Stimulated activated CD4-positive, alpha-beta T cell treated with anti-CD3 and anti-CD28 coated beads, TNF-alpha, amount 100 ng/mL, for 4 hours (primary cell): ENCODE results near the gene TTLL3.

ENCODE experiments used
- DNase-seq, 3 experiments: peaks; one replicate each; pipeline ENCODE4 v3.0.0-alpha.2; 2020; ENCODE audit warnings: low read depth in 3 of 3

The TTLL3 gene

GRCh38 chr3:9780910-9781309 is 29.2 kb upstream of the TTLL3 start:
- DNase-seq: no peak

- DNase-seq: no peak
Measured at GRCh38 chr3:9781551-9781950, 28.5 kb upstream of the TTLL3 start.

GRCh38 chr3:9781978-9782603 is 28.0 kb upstream of the TTLL3 start:
- DNase-seq: no peak

- DNase-seq: no peak
Measured at GRCh38 chr3:9782770-9783169, 27.3 kb upstream of the TTLL3 start.

- no peak for DNase-seq
Measured at GRCh38 chr3:9783954-9784353, 26.1 kb upstream of the TTLL3 start.

GRCh38 chr3:9784965-9785364 is 25.1 kb upstream of the TTLL3 start:
- no peak for DNase-seq

GRCh38 chr3:9785602-9786001 is 24.5 kb upstream of the TTLL3 start:
- DNase-seq: no peak

- no peak for DNase-seq
Measured at GRCh38 chr3:9786209-9786739, 23.8 kb upstream of the TTLL3 start.

GRCh38 chr3:9786825-9787669 is 23.0 kb upstream of the TTLL3 start:
- no peak for DNase-seq

- no peak for DNase-seq
Measured at GRCh38 chr3:9787714-9788113, 22.3 kb upstream of the TTLL3 start.

- no peak for DNase-seq
Measured at GRCh38 chr3:9791127-9791526, 18.9 kb upstream of the TTLL3 start.

- no peak for DNase-seq
Measured at GRCh38 chr3:9791790-9792404, 18.2 kb upstream of the TTLL3 start.

- DNase-seq: peak; percentile 88 to 90 (median 88)
Measured at GRCh38 chr3:9792405-9793160, 17.5 kb upstream of the TTLL3 start, which contains the start of the genes ARPC4 and TADA3. Gene ARPC4 (plus strand): TSS chr3:9793082. CDS start chr3:9793122, 40 bp downstream. Gene TADA3 (minus strand): TSS chr3:9792473. CDS start chr3:9791466, 1,007 bp downstream.

- DNase-seq: no peak
Measured at GRCh38 chr3:9793161-9793781, 16.8 kb upstream of the TTLL3 start.

- no peak for DNase-seq
Measured at GRCh38 chr3:9794400-9794799, 15.7 kb upstream of the TTLL3 start.

GRCh38 chr3:9795207-9795606 is 14.9 kb upstream of the TTLL3 start:
- no peak for DNase-seq

- no peak for DNase-seq
Measured at GRCh38 chr3:9797196-9797945, 12.7 kb upstream of the TTLL3 start.

GRCh38 chr3:9800529-9800928 is 9.5 kb upstream of the TTLL3 start:
- DNase-seq: no peak

- no peak for DNase-seq
Measured at GRCh38 chr3:9803494-9803893, 6.6 kb upstream of the TTLL3 start.

- no peak for DNase-seq
Measured at GRCh38 chr3:9804996-9805395, 5.1 kb upstream of the TTLL3 start.

GRCh38 chr3:9806137-9806536 is 3.9 kb upstream of the TTLL3 start:
- no peak for DNase-seq
